SK-N-MC (cell line): ENCODE data around the gene TFR2.

Experiments
- DNase-seq: peaks from one replicate; pipeline ENCODE4 v3.0.0-alpha.2; 2011; ENCODE audit warnings: low read depth, low spot score
- H3K27ac ChIP-seq: fragments of 200-600 bp; sonication (generic); 2 replicates; pipeline ENCODE4 v1.5.1; 2016; ENCODE audit warnings: mixed run types
- H3K36me3 ChIP-seq: fragments of 200-600 bp; sonication (generic); 2 replicates; pipeline ENCODE4 v1.6.1; 2017; ENCODE audit warnings: antibody characterized with exemption, low read length, mixed read lengths; ENCODE audit not compliant: insufficient read depth
- H3K4me3 ChIP-seq: fragments of 200-600 bp; sonication (generic); 2 replicates; pipeline ENCODE4 v1.5.1; 2016
- H3K9ac ChIP-seq: fragments of 200-600 bp; sonication (generic); 2 replicates; pipeline ENCODE4 v1.8.0; 2017; ENCODE audit warnings: mixed run types, mixed read lengths; ENCODE audit not compliant: insufficient read length
- H3K9me3 ChIP-seq: fragments of 200-600 bp; sonication (generic); 2 replicates; pipeline ENCODE4 v1.6.1; 2017; ENCODE audit warnings: low read depth, mild to moderate bottlenecking, antibody characterized with exemption, low read length, moderate library complexity, mixed read lengths
- EZH2 ChIP-seq: fragments of 200-600 bp; sonication (generic); IDR thresholded peaks from one replicate; pipeline ENCODE4 v1.6.1; 2017; ENCODE audit warnings: antibody characterized with exemption
- FOXP2 ChIP-seq: optimal IDR thresholded peaks from 2 replicates; pipeline ENCODE3; 2011; ENCODE audit warnings: mild to moderate bottlenecking, moderate library complexity; ENCODE audit not compliant: insufficient read depth; ENCODE audit errors: extremely low read length, control extremely low read depth
- POLR2AphosphoS5 ChIP-seq: IDR thresholded peaks from 2 replicates; pipeline ENCODE4 v1.6.1; 2012; ENCODE audit warnings: mild to moderate bottlenecking, low read depth, low read length, borderline replicate concordance

The TFR2 gene

GRCh38 chr7:100582041-100582579 lies 59.2 kb downstream of the TFR2 start:
- no peak for DNase-seq
- TF ChIP-seq EZH2 (no peak), POLR2AphosphoS5 (no peak), FOXP2 (no peak)
- Histone ChIP-seq H3K9ac (no peak overlapping the region), H3K36me3 (peaks cover 26% of the 10 kb centered on the region), H3K4me3 (no peak overlapping the region), H3K9me3 (no peaks in the 10 kb centered on the region), H3K27ac (no peak overlapping the region)

- Histone ChIP-seq H3K27ac (no peak overlapping the region), H3K4me3 (no peak overlapping the region), H3K9ac (no peak overlapping the region), H3K9me3 (no peaks in the 10 kb centered on the region), H3K36me3 (peaks cover 29% of the 10 kb centered on the region)
- no peak for TF ChIP-seq POLR2AphosphoS5
- no peak for TF ChIP-seq FOXP2
- TF ChIP-seq EZH2: no peak
- no peak for DNase-seq
Observed at GRCh38 chr7:100580466-100581283, 60.7 kb downstream of the TFR2 start.

GRCh38 chr7:100578246-100579183 lies 62.8 kb downstream of the TFR2 start:
- Histone ChIP-seq H3K9me3 (no peaks in the 10 kb centered on the region), H3K4me3 (no peak overlapping the region), H3K9ac (no peak overlapping the region), H3K36me3 (peaks cover 29% of the 10 kb centered on the region), H3K27ac (no peak overlapping the region)
- TF ChIP-seq EZH2: no peak
- TF ChIP-seq FOXP2: no peak
- TF ChIP-seq POLR2AphosphoS5: no peak
- no peak for DNase-seq

- H3K9ac ChIP-seq: no peak overlapping the region
- H3K36me3 ChIP-seq: peaks cover 29% of the 10 kb centered on the region
- no peak overlapping the region for H3K27ac ChIP-seq
- no peaks in the 10 kb centered on the region for H3K9me3 ChIP-seq
- TF ChIP-seq FOXP2 (no peak), EZH2 (no peak), POLR2AphosphoS5 (no peak)
- H3K4me3 ChIP-seq: no peak overlapping the region
- no peak for DNase-seq
Observed at GRCh38 chr7:100577507-100577906, 63.8 kb downstream of the TFR2 start.

GRCh38 chr7:100577103-100577502 lies 64.2 kb downstream of the TFR2 start:
- no peak overlapping the region for H3K27ac ChIP-seq
- no peak for DNase-seq
- no peak overlapping the region for H3K4me3 ChIP-seq
- H3K9me3 ChIP-seq: no peaks in the 10 kb centered on the region
- peaks cover 27% of the 10 kb centered on the region for H3K36me3 ChIP-seq
- no peak for TF ChIP-seq POLR2AphosphoS5
- TF ChIP-seq EZH2: no peak
- TF ChIP-seq FOXP2: no peak
- H3K9ac ChIP-seq: no peak overlapping the region

- H3K9ac ChIP-seq: no peak overlapping the region
- H3K27ac ChIP-seq: no peak overlapping the region
- no peak for DNase-seq
- peaks cover 22% of the 10 kb centered on the region for H3K36me3 ChIP-seq
- H3K9me3 ChIP-seq: no peaks in the 10 kb centered on the region
- TF ChIP-seq EZH2 (no peak), POLR2AphosphoS5 (no peak), FOXP2 (no peak)
- no peak overlapping the region for H3K4me3 ChIP-seq
Observed at GRCh38 chr7:100576384-100576993, 64.9 kb downstream of the TFR2 start.

GRCh38 chr7:100575746-100576383 lies 65.5 kb downstream of the TFR2 start:
- Histone ChIP-seq H3K36me3 (peaks cover 16% of the 10 kb centered on the region), H3K9me3 (no peaks in the 10 kb centered on the region), H3K4me3 (no peak overlapping the region), H3K27ac (no peak overlapping the region), H3K9ac (no peak overlapping the region)
- no peak for TF ChIP-seq FOXP2
- TF ChIP-seq POLR2AphosphoS5: no peak
- TF ChIP-seq EZH2: no peak
- no peak for DNase-seq
